CD4-positive, alpha-beta T cell treated with Interleukin-1 beta for 1 hour (primary cell): ENCODE results near the gene TTC23.

Experiments
- DNase-seq, 2 donors: peaks; one replicate each; pipeline ENCODE4 v3.0.0-alpha.2; 2020 to 2022

Gene TTC23

DNA sequence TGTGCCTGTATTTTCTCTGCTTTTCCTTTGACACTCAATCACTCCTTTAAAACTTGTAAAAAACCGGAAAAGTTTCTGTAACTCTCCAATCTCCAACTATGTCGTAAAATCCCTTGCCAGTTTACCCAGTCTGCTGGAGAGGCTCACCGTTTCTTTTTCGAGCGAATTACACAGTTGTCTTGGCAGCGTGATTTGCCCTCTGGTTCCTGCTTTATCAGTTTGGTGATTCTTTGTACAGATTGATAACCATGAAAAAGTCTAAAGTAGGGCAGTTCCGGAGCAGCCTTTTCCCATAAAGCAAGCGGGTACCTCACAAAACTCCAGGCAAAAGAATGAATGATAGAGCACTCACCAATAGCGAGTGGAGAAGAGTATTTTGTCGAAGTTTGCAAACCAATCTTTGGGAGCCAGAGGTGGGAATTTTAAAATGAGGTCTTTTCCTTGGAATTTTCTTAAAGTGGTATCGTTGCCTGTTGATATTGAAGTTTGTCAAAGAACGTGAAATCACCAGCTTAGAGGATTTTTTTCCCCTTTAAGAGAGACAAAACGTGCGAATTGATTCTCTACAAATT, at the start of gene TTC23:
Gene TTC23 (minus strand): TSS at position 312 of the 572 bp plus-strand sequence. CDS start 20,869 bp downstream, outside the sequence.
- no peak for DNase-seq

DNA sequence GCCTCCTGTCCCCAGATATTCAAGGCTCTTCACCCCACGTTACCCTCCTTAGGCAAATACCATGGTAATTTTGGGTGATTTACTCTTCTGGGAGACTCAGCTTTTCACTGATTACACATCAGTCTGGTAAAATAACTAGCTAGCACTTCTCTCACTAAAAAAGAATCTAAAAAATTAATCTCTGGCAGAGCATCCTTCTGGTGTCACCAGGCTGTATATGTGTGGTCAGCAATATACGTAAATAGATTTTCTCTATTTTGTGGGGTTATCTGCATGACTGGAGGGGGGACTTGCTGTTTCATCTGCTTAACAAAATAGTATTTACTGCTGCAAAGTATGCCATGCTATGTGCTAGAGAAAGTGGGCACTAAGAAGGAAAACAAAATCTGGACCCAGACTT, 47.0 kb upstream of the TTC23 start:
- no peak for DNase-seq

- DNase-seq = no peak
Measured at GRCh38 chr15:99295840-99296239, 46.5 kb upstream of the TTC23 start.

- no peak for DNase-seq
Measured at GRCh38 chr15:99291643-99292042, 42.3 kb upstream of the TTC23 start.

- no peak for DNase-seq
Measured at GRCh38 chr15:99283717-99284116, 34.3 kb upstream of the TTC23 start.

DNA sequence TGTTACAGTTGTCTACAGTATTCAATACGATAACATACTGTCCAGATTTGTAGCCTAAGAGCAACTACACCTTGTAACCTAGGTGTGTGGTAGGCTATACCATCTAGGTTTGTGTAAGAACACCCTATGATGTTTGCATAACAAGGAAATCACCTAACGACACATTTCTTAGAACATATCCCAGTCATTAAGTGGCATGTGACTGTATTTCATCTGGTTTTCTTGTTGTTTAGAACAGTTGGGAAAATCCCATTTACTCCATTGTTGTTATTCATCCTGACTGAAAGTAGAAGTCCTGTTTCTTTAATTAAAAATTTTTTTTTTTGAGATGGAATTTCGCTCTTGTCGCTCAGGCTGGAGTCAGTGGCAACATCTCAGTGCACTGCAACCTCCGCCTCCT, 33.2 kb upstream of the TTC23 start:
- DNase-seq = no peak

- no peak for DNase-seq
Measured at GRCh38 chr15:99282121-99282520, 32.7 kb upstream of the TTC23 start.

GRCh38 chr15:99279827-99280226, 30.4 kb upstream of the TTC23 start:
- no peak for DNase-seq

DNA sequence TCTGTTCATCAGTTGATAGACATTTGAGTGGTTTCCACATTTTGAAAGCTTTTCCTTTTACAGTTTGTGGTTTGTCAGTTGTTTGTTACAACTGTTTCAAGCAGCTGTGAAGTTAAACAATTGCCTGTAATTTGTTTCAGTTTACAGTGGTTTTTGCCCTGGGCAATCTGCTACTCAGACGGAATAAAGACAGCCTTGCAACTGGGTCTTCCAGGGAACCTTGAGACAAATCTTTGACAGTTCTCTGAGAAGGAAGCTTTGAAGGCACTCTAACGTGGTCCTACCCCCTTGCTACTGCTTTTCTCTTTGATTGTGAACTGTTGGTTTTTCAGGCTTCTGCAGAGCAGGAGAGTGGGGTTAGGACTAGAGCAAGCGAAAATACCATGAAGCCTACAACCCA, 29.9 kb upstream of the TTC23 start:
- DNase-seq = no peak

DNA sequence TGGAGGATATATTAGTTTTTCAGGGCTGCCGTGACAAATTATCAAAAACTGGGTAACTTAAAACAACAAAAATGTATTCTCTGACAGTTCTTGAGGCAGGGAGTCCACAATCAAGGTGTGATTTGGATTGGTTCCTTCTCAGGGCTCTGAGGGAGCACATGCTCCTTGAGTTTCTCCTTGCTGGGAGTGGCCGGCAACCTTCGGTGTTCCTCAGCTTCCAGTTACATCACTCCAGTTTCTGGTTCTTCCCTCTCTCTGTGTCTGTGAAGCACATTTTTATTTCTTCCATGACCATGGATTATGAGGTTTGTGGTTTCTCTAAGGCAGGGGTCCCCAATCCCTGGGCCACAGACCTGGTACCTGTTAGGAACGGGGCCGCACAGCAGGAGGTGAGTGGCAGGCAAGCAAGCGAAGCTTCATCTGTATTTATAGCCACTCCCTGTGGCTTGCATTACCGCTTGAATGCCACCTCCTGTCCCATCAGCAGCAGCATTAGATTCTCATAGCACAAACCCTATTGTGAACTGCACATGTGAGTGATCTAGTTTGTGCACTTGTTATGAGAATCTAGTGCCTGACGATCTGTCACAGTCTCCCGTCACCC, 26.2 kb upstream of the TTC23 start:
- DNase-seq = no peak

DNA sequence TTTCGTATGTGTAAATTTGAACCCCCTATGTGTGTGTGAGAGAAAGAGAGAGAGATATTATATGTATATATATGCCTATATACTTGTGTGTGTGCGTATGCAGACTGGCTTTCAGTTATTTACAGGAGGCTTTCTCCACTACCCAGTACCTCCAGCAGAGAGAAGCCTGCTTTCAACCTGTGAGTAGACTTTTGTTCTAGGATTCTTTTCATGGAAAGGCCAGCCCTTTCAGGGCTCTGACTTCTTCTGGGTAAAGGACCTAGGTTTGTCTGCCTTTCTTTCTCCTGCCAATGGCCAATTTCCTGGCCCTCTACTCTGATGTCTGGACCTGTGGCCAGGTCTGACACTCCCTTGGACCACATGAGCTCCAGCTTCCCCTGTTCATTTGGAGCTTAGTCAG, 25.7 kb upstream of the TTC23 start:
- DNase-seq = no peak

- DNase-seq = no peak
Measured at GRCh38 chr15:99273801-99274200, 24.4 kb upstream of the TTC23 start.

DNA sequence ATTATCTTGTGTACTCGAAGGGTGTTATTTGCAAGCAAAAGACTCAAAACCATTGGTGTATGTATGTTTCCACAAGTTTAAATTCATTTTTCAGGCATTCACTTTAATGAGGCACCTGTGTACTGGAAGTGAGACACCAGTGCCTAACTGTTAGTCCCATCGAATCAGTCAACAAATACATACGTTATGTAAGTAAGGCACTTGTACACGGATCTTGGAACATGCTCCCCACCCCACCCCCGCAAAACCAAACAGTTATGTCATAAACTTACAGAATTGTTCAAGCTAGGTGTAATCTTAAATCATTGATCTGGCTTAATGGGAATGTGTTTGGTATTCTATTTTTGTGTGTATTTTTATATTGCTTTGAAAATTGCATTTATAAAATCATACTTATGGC, 19.1 kb upstream of the TTC23 start:
- DNase-seq = no peak

GRCh38 chr15:99267957-99268356, 18.6 kb upstream of the TTC23 start:
- DNase-seq = no peak

GRCh38 chr15:99265541-99266070, 16.2 kb upstream of the TTC23 start:
- no peak for DNase-seq

- no peak for DNase-seq
Measured at GRCh38 chr15:99264125-99264524, 14.7 kb upstream of the TTC23 start.

DNA sequence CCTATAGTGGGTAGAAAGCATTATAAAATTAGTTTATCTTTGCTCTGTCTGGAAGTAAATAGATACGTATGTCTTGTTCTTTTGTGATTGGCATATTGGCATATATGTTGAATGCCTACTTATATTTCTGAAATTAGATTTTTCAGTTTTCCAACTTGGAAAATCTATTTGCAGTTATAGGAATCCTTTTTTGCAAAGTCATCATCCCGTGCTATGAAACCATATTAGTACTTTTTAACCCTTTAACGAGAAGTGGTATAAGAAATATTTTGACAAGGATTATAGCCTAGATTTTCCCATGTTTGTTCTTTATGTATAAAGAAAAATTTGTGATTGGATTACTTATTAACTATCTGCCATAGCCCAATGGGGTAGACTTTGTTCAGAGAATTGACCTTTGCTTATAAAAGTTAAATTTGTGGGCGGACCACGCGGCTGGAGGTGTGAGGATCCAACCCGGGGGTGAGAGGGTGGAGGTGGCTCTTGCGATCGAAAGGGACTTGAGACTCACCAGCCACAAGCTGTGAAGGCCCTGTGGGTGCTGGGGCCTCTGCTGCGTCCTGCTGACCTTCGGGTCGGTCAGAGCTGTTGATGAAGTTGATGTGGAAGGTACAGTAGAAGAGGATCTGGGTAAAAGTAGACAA, 7.8 kb upstream of the TTC23 start:
- no peak for DNase-seq

- no peak for DNase-seq
Measured at GRCh38 chr15:99253381-99254090, 4.2 kb upstream of the TTC23 start.

DNA sequence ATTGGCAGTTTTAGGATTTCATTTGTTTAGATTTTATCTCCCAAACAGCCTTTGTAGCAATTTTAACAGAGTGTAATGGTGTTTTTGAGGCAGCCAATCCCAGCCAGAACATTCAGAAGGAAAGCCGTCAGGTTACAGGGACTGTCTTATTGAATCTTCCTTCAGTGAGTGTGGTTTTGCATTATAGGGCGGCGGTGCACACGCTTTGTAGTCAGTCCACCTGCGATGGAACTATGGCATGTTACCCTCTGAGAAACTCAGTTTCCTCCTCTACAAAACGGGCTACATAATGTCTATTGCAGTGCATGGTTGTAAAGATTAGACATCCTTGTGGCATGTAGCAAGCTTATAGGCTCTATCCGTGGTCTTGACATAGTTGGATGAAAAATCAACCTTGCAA, 2.9 kb upstream of the TTC23 start:
- DNase-seq = no peak

- DNase-seq = peak; percentile 96 to 97
Measured at GRCh38 chr15:99250857-99251841, 1.8 kb upstream of the TTC23 start, which contains the start of gene LRRC28. Gene LRRC28, plus strand, starts transcription at chr15:99251481. Its CDS starts 4,477 bp downstream, at chr15:99255958.

- no peak for DNase-seq
Measured at GRCh38 chr15:99250494-99250856, 1.1 kb upstream of the TTC23 start.

GRCh38 chr15:99250001-99250400, 620 bp upstream of the TTC23 start:
- DNase-seq = no peak
